ENCODE data around the gene OVAAL. TPM values are rescaled to one million over a fixed set of nuclear protein-coding genes. Genes with fewer than 3 reads are reported as not detected.

The OVAAL gene
- not detected for total RNA-seq

DNA sequence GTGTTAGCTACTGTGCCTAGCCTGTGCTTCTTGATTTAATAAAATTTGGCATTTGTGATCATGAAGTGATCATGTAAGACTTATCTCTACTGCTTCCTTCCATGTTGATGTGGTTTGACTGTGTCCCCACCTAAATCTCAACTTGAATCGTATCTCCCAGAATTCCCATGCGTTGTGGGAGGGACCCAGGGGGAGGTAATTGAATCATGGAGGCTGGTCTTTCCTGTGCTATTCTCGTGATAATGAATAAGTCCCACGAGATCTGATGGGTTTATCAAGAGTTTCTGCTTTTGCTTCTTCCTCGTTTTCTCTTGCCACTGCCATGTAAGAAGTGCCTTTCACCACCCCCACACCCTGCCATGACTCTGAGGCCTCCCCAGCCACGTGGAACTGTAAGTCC lies at the start of gene OVAAL:
Gene OVAAL (plus strand): TSS at position 301 of the 400 bp plus-strand sequence.

Other genes starting within 250 kb of the OVAAL start
- gene ACBD6, start 56.4 kb upstream of the OVAAL start, total RNA-seq: 57.0 TPM
- 62.6 TPM for gene XPR1, start 73.1 kb downstream of the OVAAL start, total RNA-seq